HL-60/S4 treated with phorbol 12-myristate 13-acetate at 8.2 ng/mL for 4 days and 3 days (cell line): Measurements from ENCODE around the gene ZNF516.

Experiments
- in situ Hi-C: fragments of 300-500 bp; cut with MboI; formaldehyde crosslinking; loops from 2 replicates; pipeline ENCODE4 v1.15.0; 2022; ENCODE audit warnings: low sequenced_read_pairs

Gene ZNF516

GRCh38 chr18:76314496-76314895 is 180.5 kb downstream of the ZNF516 start:
- in situ Hi-C loops: no loop called here

- in situ Hi-C loops: no loop called here
Observed at GRCh38 chr18:76314015-76314414, 181.0 kb downstream of the ZNF516 start.
